ENCODE data around the gene SLC28A3. TPM values are rescaled to one million over a fixed set of nuclear protein-coding genes. Genes with fewer than 3 reads are reported as not detected.

The SLC28A3 gene
- total RNA-seq, 1 experiment from 2014 or later, result not detected

DNA sequence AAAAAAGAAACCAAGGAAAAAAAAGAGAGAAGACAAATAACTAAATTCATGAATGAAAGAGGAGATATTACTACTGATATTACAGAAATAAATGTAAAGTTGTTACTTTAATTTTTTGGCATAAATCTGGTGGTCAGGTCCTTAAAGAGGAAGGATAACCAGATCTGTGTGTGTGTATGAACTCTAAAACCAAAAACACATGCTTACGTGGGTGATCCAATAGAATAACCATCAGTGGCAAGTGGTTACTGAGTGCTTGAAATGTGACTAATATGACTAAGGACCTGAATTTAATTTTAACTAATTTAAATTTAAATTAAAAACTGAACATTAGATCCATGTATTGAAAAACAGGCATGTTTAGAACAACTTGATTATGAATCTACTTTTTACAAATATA is 10.3 kb downstream of the SLC28A3 start:
- Histone ChIP-seq H3F3A (ENCODE audit: low read length, unreplicated experiment) (peaks cover 5% of the 10 kb centered on the region), H2AFZ (ENCODE audit: low read length) (no peak overlapping the region), H3K27me3 (ENCODE audit: low read length) (no peaks in the 10 kb centered on the region), H3K9me3 (ENCODE audit: low read length) (no peaks in the 10 kb centered on the region), H3K79me2 (ENCODE audit: low read length) (no peaks in the 10 kb centered on the region), H3K9me2 (replicated peaks; ENCODE audit: low read length) (no peaks in the 10 kb centered on the region), H3K4me3 (ENCODE audit: low read length) (no peak overlapping the region), H4K20me1 (ENCODE audit: low read length) (no peaks in the 10 kb centered on the region), H3K27ac (ENCODE audit: low read length) (no peak overlapping the region), H3K36me3 (ENCODE audit: low read depth, low read length) (no peaks in the 10 kb centered on the region; the same call in 1 of the 2 replicates), H3K4me2 (ENCODE audit: low read length) (no peak overlapping the region), H3K9ac (ENCODE audit: low read length) (no peak overlapping the region), H3K4me1 (ENCODE audit: insufficient read depth, low read length) (peaks cover 19% of the 10 kb centered on the region)
- CTCF ChIA-PET, result no interaction called here
- DNase-seq (no peak), ATAC-seq (no peak)
- intact Hi-C loops (cut with micrococcal nuclease), result no loop called here
- TF ChIP-seq EZH2 (IDR thresholded peaks at IDR 0.05; ENCODE audit: low read length, unreplicated experiment) (no peak), EZH2phosphoT487 (IDR thresholded peaks at IDR 0.05; ENCODE audit: borderline replicate concordance, low read length) (no peak)
- TF ChIP-seq, protein P1, sequence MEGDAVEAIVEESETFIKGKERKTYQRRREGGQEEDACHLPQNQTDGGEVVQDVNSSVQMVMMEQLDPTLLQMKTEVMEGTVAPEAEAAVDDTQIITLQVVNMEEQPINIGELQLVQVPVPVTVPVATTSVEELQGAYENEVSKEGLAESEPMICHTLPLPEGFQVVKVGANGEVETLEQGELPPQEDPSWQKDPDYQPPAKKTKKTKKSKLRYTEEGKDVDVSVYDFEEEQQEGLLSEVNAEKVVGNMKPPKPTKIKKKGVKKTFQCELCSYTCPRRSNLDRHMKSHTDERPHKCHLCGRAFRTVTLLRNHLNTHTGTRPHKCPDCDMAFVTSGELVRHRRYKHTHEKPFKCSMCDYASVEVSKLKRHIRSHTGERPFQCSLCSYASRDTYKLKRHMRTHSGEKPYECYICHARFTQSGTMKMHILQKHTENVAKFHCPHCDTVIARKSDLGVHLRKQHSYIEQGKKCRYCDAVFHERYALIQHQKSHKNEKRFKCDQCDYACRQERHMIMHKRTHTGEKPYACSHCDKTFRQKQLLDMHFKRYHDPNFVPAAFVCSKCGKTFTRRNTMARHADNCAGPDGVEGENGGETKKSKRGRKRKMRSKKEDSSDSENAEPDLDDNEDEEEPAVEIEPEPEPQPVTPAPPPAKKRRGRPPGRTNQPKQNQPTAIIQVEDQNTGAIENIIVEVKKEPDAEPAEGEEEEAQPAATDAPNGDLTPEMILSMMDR (conservative IDR thresholded peaks at IDR 0.05; ENCODE audit: low read depth, low read length), result no peak
- POLR2A ChIA-PET (ENCODE audit: unreplicated experiment), result no interaction called here
- no TSS peak for BruUV-seq (replicated peaks)

- Histone ChIP-seq H3K4me1 (ENCODE audit: insufficient read depth, low read length) (peaks cover 45% of the 10 kb centered on the region), H3K9ac (ENCODE audit: low read length) (no peak overlapping the region), H3K36me3 (ENCODE audit: low read depth, low read length) (no peaks in the 10 kb centered on the region; the same call in 1 of the 2 replicates), H3K27ac (ENCODE audit: low read length) (no peak overlapping the region), H3K27me3 (ENCODE audit: low read length) (no peaks in the 10 kb centered on the region), H2AFZ (ENCODE audit: low read length) (0 out of 2 replicates have a peak overlapping the region, but pooled peaks have one; percentile 22), H3K4me2 (ENCODE audit: low read length) (no peak overlapping the region), H3K79me2 (ENCODE audit: low read length) (no peaks in the 10 kb centered on the region), H4K20me1 (ENCODE audit: low read length) (no peaks in the 10 kb centered on the region), H3F3A (ENCODE audit: low read length, unreplicated experiment) (peaks cover 5% of the 10 kb centered on the region), H3K9me2 (replicated peaks; ENCODE audit: low read length) (no peaks in the 10 kb centered on the region), H3K4me3 (ENCODE audit: low read length) (no peak overlapping the region), H3K9me3 (ENCODE audit: low read length) (no peaks in the 10 kb centered on the region)
- BruUV-seq (replicated peaks), result no TSS peak
- ATAC-seq (no peak), DNase-seq (peak; percentile 28)
- POLR2A ChIA-PET (ENCODE audit: unreplicated experiment), result no interaction called here
- CTCF ChIA-PET, result no interaction called here
- TF ChIP-seq EZH2phosphoT487 (IDR thresholded peaks at IDR 0.05; ENCODE audit: borderline replicate concordance, low read length), result no peak
- intact Hi-C loops (cut with micrococcal nuclease), result no loop called here
Observed at GRCh38 chr9:84327184-84327583, 13.4 kb downstream of the SLC28A3 start.

GRCh38 chr9:84325347-84325973 is 15.1 kb downstream of the SLC28A3 start:
- Histone ChIP-seq H3K27me3 (ENCODE audit: low read length) (no peaks in the 10 kb centered on the region), H3K4me3 (ENCODE audit: low read length) (no peak overlapping the region), H3K79me2 (ENCODE audit: low read length) (no peaks in the 10 kb centered on the region), H3K9me3 (ENCODE audit: low read length) (no peaks in the 10 kb centered on the region), H2AFZ (ENCODE audit: low read length) (peak overlapping the region; percentile 52; the same call in 1 of the 2 replicates), H3K4me1 (ENCODE audit: insufficient read depth, low read length) (peaks cover 38% of the 10 kb centered on the region), H3K27ac (ENCODE audit: low read length) (peak overlapping the region; percentile 60), H3K36me3 (ENCODE audit: low read depth, low read length) (no peaks in the 10 kb centered on the region; the same call in 1 of the 2 replicates), H3K9ac (ENCODE audit: low read length) (no peak overlapping the region), H4K20me1 (ENCODE audit: low read length) (no peaks in the 10 kb centered on the region), H3K4me2 (ENCODE audit: low read length) (peak overlapping the region; percentile 49), H3F3A (ENCODE audit: low read length, unreplicated experiment) (peaks cover 5% of the 10 kb centered on the region), H3K9me2 (replicated peaks; ENCODE audit: low read length) (no peaks in the 10 kb centered on the region)
- no peak for ATAC-seq
- ChIA-PET POLR2A (ENCODE audit: unreplicated experiment) (no interaction called here), CTCF (no interaction called here)
- intact Hi-C loops (cut with micrococcal nuclease), result no loop called here
- no TSS peak for BruUV-seq (replicated peaks)
- peak; percentile 70 for DNase-seq
- TF ChIP-seq, protein P1 (conservative IDR thresholded peaks at IDR 0.05; ENCODE audit: low read depth, low read length), result no peak
- TF ChIP-seq EZH2phosphoT487 (IDR thresholded peaks at IDR 0.05; ENCODE audit: borderline replicate concordance, low read length) (no peak), EZH2 (IDR thresholded peaks at IDR 0.05; ENCODE audit: low read length, unreplicated experiment) (no peak)
